ELF-1 (cell line): Measurements from ENCODE around the gene CTH.
"Not testable (repeated sequence)": the region's sequence is repeated elsewhere in the genome, so short reads cannot be mapped to it uniquely, and the experiment has no call there.

Experiments
- DNase-seq: peaks from one replicate; pipeline ENCODE4 v3.0.0-alpha.2; 2016; ENCODE audit warnings: low read depth, low spot score

Gene CTH

GRCh38 chr1:70410604-70411359 lies at the start of gene CTH:
CTH (plus strand) TSS chr1:70411268; CDS start chr1:70411416, 148 bp downstream.
- peak; percentile 100 for DNase-seq

- peak; percentile 17 for DNase-seq
Observed at GRCh38 chr1:70361727-70362398, 49.2 kb upstream of the CTH start.

GRCh38 chr1:70364439-70364838 lies 46.6 kb upstream of the CTH start:
- DNase-seq: no peak

- not testable (repeated sequence) for DNase-seq
Observed at GRCh38 chr1:70366425-70366952, 44.6 kb upstream of the CTH start.

- DNase-seq: peak; percentile 43
Observed at GRCh38 chr1:70366997-70367396, 44.1 kb upstream of the CTH start.

- peak; percentile 49 for DNase-seq
Observed at GRCh38 chr1:70367397-70367796, 43.7 kb upstream of the CTH start.

GRCh38 chr1:70371586-70371985 lies 39.5 kb upstream of the CTH start:
- not testable (repeated sequence) for DNase-seq

- DNase-seq: no peak
Observed at GRCh38 chr1:70372426-70372825, 38.6 kb upstream of the CTH start.

- DNase-seq: peak; percentile 82
Observed at GRCh38 chr1:70373580-70373979, 37.5 kb upstream of the CTH start.

GRCh38 chr1:70376196-70376595 lies 34.9 kb upstream of the CTH start:
- no peak for DNase-seq

- DNase-seq: no peak
Observed at GRCh38 chr1:70382682-70383081, 28.4 kb upstream of the CTH start.

GRCh38 chr1:70383483-70383882 lies 27.6 kb upstream of the CTH start:
- no peak for DNase-seq

GRCh38 chr1:70384542-70384941 lies 26.5 kb upstream of the CTH start:
- DNase-seq: no peak

GRCh38 chr1:70385477-70385876 lies 25.6 kb upstream of the CTH start:
- DNase-seq: no peak

GRCh38 chr1:70386121-70386520 lies 24.9 kb upstream of the CTH start:
- DNase-seq: no peak

- DNase-seq: no peak
Observed at GRCh38 chr1:70387507-70387906, 23.6 kb upstream of the CTH start.

- DNase-seq: no peak
Observed at GRCh38 chr1:70392626-70393025, 18.4 kb upstream of the CTH start.

- no peak for DNase-seq
Observed at GRCh38 chr1:70396607-70397006, 14.5 kb upstream of the CTH start.

- no peak for DNase-seq
Observed at GRCh38 chr1:70397013-70397412, 14.1 kb upstream of the CTH start.

GRCh38 chr1:70400335-70400734 lies 10.7 kb upstream of the CTH start:
- no peak for DNase-seq

GRCh38 chr1:70401974-70402373 lies 9.1 kb upstream of the CTH start:
- DNase-seq: no peak

GRCh38 chr1:70403759-70404158 lies 7.3 kb upstream of the CTH start:
- DNase-seq: no peak
